ENCODE data around the gene WWC1.

GRCh38 chr5:168313596-168314204 lies 22.3 kb downstream of the WWC1 start:
- TF ChIP-seq SIN3A (IDR thresholded peaks at IDR 0.05; ENCODE audit: low read depth): no peak
- no peak for TF ChIP-seq POLR2A (IDR thresholded peaks at IDR 0.05; ENCODE audit: borderline replicate concordance, extremely low read depth, insufficient read depth, insufficient read length)
- TF ChIP-seq, protein P1, sequence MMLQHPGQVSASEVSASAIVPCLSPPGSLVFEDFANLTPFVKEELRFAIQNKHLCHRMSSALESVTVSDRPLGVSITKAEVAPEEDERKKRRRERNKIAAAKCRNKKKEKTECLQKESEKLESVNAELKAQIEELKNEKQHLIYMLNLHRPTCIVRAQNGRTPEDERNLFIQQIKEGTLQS (IDR thresholded peaks at IDR 0.05): no peak
- TF ChIP-seq, protein P2, sequence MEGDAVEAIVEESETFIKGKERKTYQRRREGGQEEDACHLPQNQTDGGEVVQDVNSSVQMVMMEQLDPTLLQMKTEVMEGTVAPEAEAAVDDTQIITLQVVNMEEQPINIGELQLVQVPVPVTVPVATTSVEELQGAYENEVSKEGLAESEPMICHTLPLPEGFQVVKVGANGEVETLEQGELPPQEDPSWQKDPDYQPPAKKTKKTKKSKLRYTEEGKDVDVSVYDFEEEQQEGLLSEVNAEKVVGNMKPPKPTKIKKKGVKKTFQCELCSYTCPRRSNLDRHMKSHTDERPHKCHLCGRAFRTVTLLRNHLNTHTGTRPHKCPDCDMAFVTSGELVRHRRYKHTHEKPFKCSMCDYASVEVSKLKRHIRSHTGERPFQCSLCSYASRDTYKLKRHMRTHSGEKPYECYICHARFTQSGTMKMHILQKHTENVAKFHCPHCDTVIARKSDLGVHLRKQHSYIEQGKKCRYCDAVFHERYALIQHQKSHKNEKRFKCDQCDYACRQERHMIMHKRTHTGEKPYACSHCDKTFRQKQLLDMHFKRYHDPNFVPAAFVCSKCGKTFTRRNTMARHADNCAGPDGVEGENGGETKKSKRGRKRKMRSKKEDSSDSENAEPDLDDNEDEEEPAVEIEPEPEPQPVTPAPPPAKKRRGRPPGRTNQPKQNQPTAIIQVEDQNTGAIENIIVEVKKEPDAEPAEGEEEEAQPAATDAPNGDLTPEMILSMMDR (IDR thresholded peaks at IDR 0.05 in 2 of 3, conservative IDR thresholded peaks at IDR 0.05 in 1 of 3; ENCODE audit: borderline replicate concordance in 1 of 3, insufficient read depth in 1 of 3, low read depth in 2 of 3, low read length in 2 of 3): no peak
- no peak for TF ChIP-seq POLR2AphosphoS5 (IDR thresholded peaks at IDR 0.05; ENCODE audit: low read depth, low read length)
- TF ChIP-seq RAD21 (IDR thresholded peaks at IDR 0.05; ENCODE audit: low read depth): no peak
- TF ChIP-seq YY1 (IDR thresholded peaks at IDR 0.05; ENCODE audit: extremely low read depth, insufficient replicate concordance, low read depth, low read length): no peak
- no peak for TF ChIP-seq MAX (IDR thresholded peaks at IDR 0.05)
- TF ChIP-seq ZFX (IDR thresholded peaks at IDR 0.05): no peak
- no peak for TF ChIP-seq FOSL1 (IDR thresholded peaks at IDR 0.05; ENCODE audit: low read depth)
- no peak for TF ChIP-seq EZH2 (IDR thresholded peaks at IDR 0.05)
- TF ChIP-seq EGR1 (IDR thresholded peaks at IDR 0.05; ENCODE audit: low read depth): no peak
- no peak for TF ChIP-seq SRF (IDR thresholded peaks at IDR 0.05; ENCODE audit: low read depth)
- no peak for TF ChIP-seq JUND (IDR thresholded peaks at IDR 0.05)
